GM12878 (cell line): ENCODE data around the gene NPPB. TPM values are rescaled to one million over a fixed set of nuclear protein-coding genes. Genes with fewer than 3 reads are reported as not detected.
A peak's percentile ranks its signal among the peaks of the same experiment; 100 is the strongest.

Experiments used
- ATAC-seq: fragments of 200-7000 bp; cut with Tn5 transposase; 3 replicates; pipeline ENCODE4 v1.9.1; 2020; ENCODE audit warnings: mild to moderate bottlenecking, moderate library complexity
- BruUV-seq: library from RNA; stranded (reverse); fragments of 400-500 nt; replicated peaks from 2 replicates; lab custom pipeline; 2021; lab: Mats Ljungman, UMichigan
- CTCF ChIA-PET: fragments of 300-600 bp; sonication (Branson Sonifier 250); formaldehyde crosslinking; extraction: SDS; loops from one replicate; lab custom pipeline; 2021; ENCODE audit warnings: inconsistent platforms; lab: Yijun Ruan, JAX
- POLR2A ChIA-PET: fragments of 350-600 bp; formaldehyde crosslinking; extraction: SDS; loops from one replicate; lab custom pipeline; 2021; ENCODE audit warnings: inconsistent platforms; lab: Charles Lee
- RAD21 ChIA-PET: fragments of 300-600 bp; sonication (Branson Sonifier 250); formaldehyde crosslinking; loops from one replicate; lab custom pipeline; 2023; ENCODE audit warnings: antibody characterized with exemption; ENCODE audit not compliant: unreplicated experiment; lab: Charles Lee
- SMC1A ChIA-PET: fragments of 300-600 bp; sonication (Branson Sonifier 250); formaldehyde crosslinking; loops from one replicate; lab custom pipeline; 2023; ENCODE audit not compliant: unreplicated experiment, uncharacterized antibody; lab: Charles Lee
- DNase-seq: peaks from one replicate; pipeline ENCODE4 v3.0.0-alpha.2; 2011; ENCODE audit warnings: low read depth, low spot score
- FAIRE-seq: peaks from 3 replicates; lab custom pipeline; 2011; peaks lifted over from hg19 to GRCh38; lab: Jason Lieb, UNC
- H2AFZ ChIP-seq: 2 replicates; pipeline ENCODE4 v1.6.0; 2011; ENCODE audit warnings: low read depth, low read length, control low read depth; ENCODE audit not compliant: control insufficient read depth
- H3K27ac ChIP-seq: 2 replicates; pipeline ENCODE4 v1.5.1; 2011; ENCODE audit warnings: control low read depth; ENCODE audit not compliant: control insufficient read depth, insufficient read depth
- H3K27me3 ChIP-seq, 2 experiments: replicated peaks in 1 of 2; 2 replicates each; pipeline versions ENCODE4 v1.6.0 to v1.6.1; 2011; ENCODE audit warnings: low read length in 1 of 2; ENCODE audit not compliant: control insufficient read depth in 2 of 2, insufficient read depth in 2 of 2
- H3K36me3 ChIP-seq, 2 experiments: 2 replicates each; pipeline ENCODE4 v1.5.1; 2011; ENCODE audit warnings: low read length in 1 of 2; ENCODE audit not compliant: control insufficient read depth in 2 of 2, insufficient read depth in 2 of 2
- H3K4me1 ChIP-seq: 2 replicates; pipeline ENCODE4 v1.6.1; 2011; ENCODE audit warnings: mild to moderate bottlenecking, low read length, moderate library complexity, mixed read lengths; ENCODE audit not compliant: control insufficient read depth, insufficient read depth
- H3K4me2 ChIP-seq: 2 replicates; pipeline ENCODE4 v1.6.0; 2011; ENCODE audit warnings: control low read depth; ENCODE audit not compliant: control insufficient read depth, insufficient read depth
- H3K4me3 ChIP-seq: fragments of 200-600 bp; sonication (generic); 2 replicates; pipeline ENCODE4 v1.5.1; 2016
- H3K79me2 ChIP-seq: 2 replicates; pipeline ENCODE4 v1.6.0; 2011; ENCODE audit warnings: low read length; ENCODE audit not compliant: control insufficient read depth, insufficient read depth
- H3K9ac ChIP-seq: 2 replicates; pipeline ENCODE4 v1.8.0; 2011; ENCODE audit warnings: low read length, control low read depth, mixed read lengths; ENCODE audit not compliant: control insufficient read depth, insufficient read depth
- H3K9me3 ChIP-seq: replicated peaks from 3 replicates; pipeline ENCODE4 v1.5.1; 2011; ENCODE audit warnings: mild to moderate bottlenecking, low read length; ENCODE audit not compliant: control insufficient read depth, insufficient read depth
- H4K20me1 ChIP-seq: 2 replicates; pipeline ENCODE4 v1.6.0; 2011; ENCODE audit not compliant: control insufficient read depth, insufficient read depth
- BMI1 ChIP-seq: fragments of 450-650 bp; IDR thresholded peaks from 2 replicates; pipeline ENCODE4 v1.6.1; 2016; ENCODE audit warnings: mild to moderate bottlenecking, moderate library complexity, borderline replicate concordance
- CBX5 ChIP-seq: sonication (generic); IDR thresholded peaks from 2 replicates; pipeline ENCODE4 v1.6.1; 2016; ENCODE audit warnings: low read depth, moderate library complexity, mild to moderate bottlenecking, inconsistent platforms
- HDGF ChIP-seq: fragments of 450-650 bp; IDR thresholded peaks from 2 replicates; pipeline ENCODE4 v1.6.1; 2016; ENCODE audit warnings: antibody characterized with exemption
- POLR2A ChIP-seq: IDR thresholded peaks from 2 replicates; pipeline ENCODE4 v1.6.1; 2011; ENCODE audit warnings: low read depth, mild to moderate bottlenecking, low read length
- RAD21 ChIP-seq: IDR thresholded peaks from 2 replicates; pipeline ENCODE4 v1.6.1; 2011; ENCODE audit warnings: mild to moderate bottlenecking, low read depth, low read length, moderate library complexity; ENCODE audit not compliant: insufficient read depth
- RFX5 ChIP-seq: IDR thresholded peaks from 2 replicates; pipeline ENCODE4 v1.6.1; 2011; ENCODE audit warnings: low read depth, low read length, improper control_type of control experiment
- SMARCA5 ChIP-seq: fragments of 450-650 bp; IDR thresholded peaks from 2 replicates; pipeline ENCODE4 v1.6.1; 2017; ENCODE audit warnings: mild to moderate bottlenecking
- SMC3 ChIP-seq: IDR thresholded peaks from 2 replicates; pipeline ENCODE4 v1.6.1; 2011; ENCODE audit warnings: low read length, improper control_type of control experiment, borderline replicate concordance
- WGBS: methylation state at CpG from one replicate; pipeline ENCODE4 v1.1.6; 2016; ENCODE audit warnings: low lambda C conversion rate; ENCODE audit not compliant: insufficient replicate concordance, insufficient coverage; ENCODE audit errors: missing lambda C conversion rate; 5-methylcytosine and 5-hydroxymethylcytosine counted together
- in situ Hi-C: fragments of 300-500 bp; cut with MboI; formaldehyde crosslinking; loops from 9 replicates; pipeline ENCODE4 v1.14.3; 2018; ENCODE audit warnings: mixed read lengths
- intact Hi-C: fragments of 100-400 bp; cut with micrococcal nuclease; formaldehyde crosslinking; loops from one replicate; pipeline ENCODE4 v1.14.2; 2022; ENCODE audit not compliant: unreplicated experiment
- polyA plus RNA-seq, 11 experiments: library from polyadenylated mRNA; depleted of rRNA in 4 of 11; unstranded in 6 of 11; stranded (reverse) in 5 of 11; fragments of >200 nt; fragmentation: Nextera tagmentation in 4 of 11; fragmentation: Illumina TruSeq in 1 of 11; extraction: Ambion mirVana in 4 of 11; extraction: Trizol in 1 of 11; gene quantifications; 1 replicate in 1 of 11; 2 replicates in 10 of 11; pipeline versions ENCODE4 v1.2.1 to v1.2.3, GENCODE V29; 2011 to 2016; ENCODE audit warnings: inconsistent platforms in 2 of 11, missing spikeins in 2 of 11, low read depth in 1 of 11
- total RNA-seq, 4 experiments: library from RNA; depleted of rRNA in 3 of 4; stranded (reverse); fragments of >200 nt in 3 of 4; fragmentation: Illumina TruSeq in 1 of 4; extraction: Trizol in 1 of 4; gene quantifications; 2 replicates each; pipeline versions ENCODE4 v1.2.1 to v1.2.3, GENCODE V29; 2013 to 2021
- TF ChIP-seq, protein P1 (sequence below): fragments of 150-350 bp; IDR thresholded peaks from 2 replicates; pipeline ENCODE4 v1.6.1; 2016; ENCODE audit warnings: low read depth, low read length
- TF ChIP-seq, protein P2 (sequence below): IDR thresholded peaks from 2 replicates; pipeline ENCODE4 v1.6.1; 2012; ENCODE audit warnings: low read length, inconsistent platforms
- TF ChIP-seq, protein P3 (sequence below): fragments of 450-650 bp; IDR thresholded peaks from 2 replicates; pipeline ENCODE4 v1.6.1; 2017; ENCODE audit warnings: mild to moderate bottlenecking

NPPB gene
- total and polyA plus RNA-seq, 10 of the 15 experiments (the other 5 are each of a cell fraction or from before 2014, with no cell fraction given) = not detected

- no peak overlapping the region for H3K4me2 ChIP-seq
- peaks cover 34 to 41% of the 10 kb centered on the region in 2 experiments for H3K36me3 ChIP-seq
- ChIA-PET CTCF (interaction anchor here (0.6 to 4.5 kb wide), 20 partner anchors 8 to 276 kb away, joined by 3 to 24 read pairs (median 4); partner anchors contain the start of genes CLCN6, MIIP and NPPA), RAD21 (interaction anchor here (0.6 to 2.2 kb wide), 10 partner anchors 9 to 193 kb away, joined by 3 to 10 read pairs (median 4); partner anchors contain the start of genes MFN2 and MIIP), POLR2A (no interaction called here), SMC1A (interaction anchor here (0.7 to 1.5 kb wide), 7 partner anchors 14 to 241 kb away, joined by 3 to 4 read pairs (median 3); no protein-coding TSS in a partner anchor)
- 71% methylated on average over 40 of the region's 40 CpGs for WGBS
- DNase-seq (peak; percentile 2), ATAC-seq (peak; percentile 97), FAIRE-seq (peak; percentile 80)
- H3K27ac ChIP-seq = no peak overlapping the region
- no peak overlapping the region for H3K9ac ChIP-seq
- H3K9me3 ChIP-seq = no peaks in the 10 kb centered on the region
- no peaks in the 10 kb centered on the region for H3K79me2 ChIP-seq
- H3K4me1 ChIP-seq = peaks cover 17% of the 10 kb centered on the region
- peaks cover 3% of the 10 kb centered on the region; the same call in 1 of the 2 replicates for H4K20me1 ChIP-seq
- H2AFZ ChIP-seq = no peak overlapping the region
- intact Hi-C loops = loop anchor here (1.0 to 2.0 kb wide), 3 partner anchors 56 to 128 kb away; no protein-coding TSS in a partner anchor
- H3K4me3 ChIP-seq = no peak overlapping the region
- H3K27me3 ChIP-seq = no peaks in the 10 kb centered on the region
- no TSS peak for BruUV-seq
- in situ Hi-C loops = no loop called here
- TF ChIP-seq, protein P1, sequence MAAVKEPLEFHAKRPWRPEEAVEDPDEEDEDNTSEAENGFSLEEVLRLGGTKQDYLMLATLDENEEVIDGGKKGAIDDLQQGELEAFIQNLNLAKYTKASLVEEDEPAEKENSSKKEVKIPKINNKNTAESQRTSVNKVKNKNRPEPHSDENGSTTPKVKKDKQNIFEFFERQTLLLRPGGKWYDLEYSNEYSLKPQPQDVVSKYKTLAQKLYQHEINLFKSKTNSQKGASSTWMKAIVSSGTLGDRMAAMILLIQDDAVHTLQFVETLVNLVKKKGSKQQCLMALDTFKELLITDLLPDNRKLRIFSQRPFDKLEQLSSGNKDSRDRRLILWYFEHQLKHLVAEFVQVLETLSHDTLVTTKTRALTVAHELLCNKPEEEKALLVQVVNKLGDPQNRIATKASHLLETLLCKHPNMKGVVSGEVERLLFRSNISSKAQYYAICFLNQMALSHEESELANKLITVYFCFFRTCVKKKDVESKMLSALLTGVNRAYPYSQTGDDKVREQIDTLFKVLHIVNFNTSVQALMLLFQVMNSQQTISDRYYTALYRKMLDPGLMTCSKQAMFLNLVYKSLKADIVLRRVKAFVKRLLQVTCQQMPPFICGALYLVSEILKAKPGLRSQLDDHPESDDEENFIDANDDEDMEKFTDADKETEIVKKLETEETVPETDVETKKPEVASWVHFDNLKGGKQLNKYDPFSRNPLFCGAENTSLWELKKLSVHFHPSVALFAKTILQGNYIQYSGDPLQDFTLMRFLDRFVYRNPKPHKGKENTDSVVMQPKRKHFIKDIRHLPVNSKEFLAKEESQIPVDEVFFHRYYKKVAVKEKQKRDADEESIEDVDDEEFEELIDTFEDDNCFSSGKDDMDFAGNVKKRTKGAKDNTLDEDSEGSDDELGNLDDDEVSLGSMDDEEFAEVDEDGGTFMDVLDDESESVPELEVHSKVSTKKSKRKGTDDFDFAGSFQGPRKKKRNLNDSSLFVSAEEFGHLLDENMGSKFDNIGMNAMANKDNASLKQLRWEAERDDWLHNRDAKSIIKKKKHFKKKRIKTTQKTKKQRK = no peak
- TF ChIP-seq RAD21 (peak; percentile 94), SMARCA5 (no peak), HDGF (0 out of 2 replicates have a peak, but pooled peaks have one; percentile 66), CBX5 (no peak), BMI1 (no peak), SMC3 (peak; percentile 87), POLR2A (peak; percentile 22; the same call in 1 of the 2 replicates), RFX5 (no peak)
- TF ChIP-seq, protein P2, sequence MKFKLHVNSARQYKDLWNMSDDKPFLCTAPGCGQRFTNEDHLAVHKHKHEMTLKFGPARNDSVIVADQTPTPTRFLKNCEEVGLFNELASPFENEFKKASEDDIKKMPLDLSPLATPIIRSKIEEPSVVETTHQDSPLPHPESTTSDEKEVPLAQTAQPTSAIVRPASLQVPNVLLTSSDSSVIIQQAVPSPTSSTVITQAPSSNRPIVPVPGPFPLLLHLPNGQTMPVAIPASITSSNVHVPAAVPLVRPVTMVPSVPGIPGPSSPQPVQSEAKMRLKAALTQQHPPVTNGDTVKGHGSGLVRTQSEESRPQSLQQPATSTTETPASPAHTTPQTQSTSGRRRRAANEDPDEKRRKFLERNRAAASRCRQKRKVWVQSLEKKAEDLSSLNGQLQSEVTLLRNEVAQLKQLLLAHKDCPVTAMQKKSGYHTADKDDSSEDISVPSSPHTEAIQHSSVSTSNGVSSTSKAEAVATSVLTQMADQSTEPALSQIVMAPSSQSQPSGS = no peak
- TF ChIP-seq, protein P3, sequence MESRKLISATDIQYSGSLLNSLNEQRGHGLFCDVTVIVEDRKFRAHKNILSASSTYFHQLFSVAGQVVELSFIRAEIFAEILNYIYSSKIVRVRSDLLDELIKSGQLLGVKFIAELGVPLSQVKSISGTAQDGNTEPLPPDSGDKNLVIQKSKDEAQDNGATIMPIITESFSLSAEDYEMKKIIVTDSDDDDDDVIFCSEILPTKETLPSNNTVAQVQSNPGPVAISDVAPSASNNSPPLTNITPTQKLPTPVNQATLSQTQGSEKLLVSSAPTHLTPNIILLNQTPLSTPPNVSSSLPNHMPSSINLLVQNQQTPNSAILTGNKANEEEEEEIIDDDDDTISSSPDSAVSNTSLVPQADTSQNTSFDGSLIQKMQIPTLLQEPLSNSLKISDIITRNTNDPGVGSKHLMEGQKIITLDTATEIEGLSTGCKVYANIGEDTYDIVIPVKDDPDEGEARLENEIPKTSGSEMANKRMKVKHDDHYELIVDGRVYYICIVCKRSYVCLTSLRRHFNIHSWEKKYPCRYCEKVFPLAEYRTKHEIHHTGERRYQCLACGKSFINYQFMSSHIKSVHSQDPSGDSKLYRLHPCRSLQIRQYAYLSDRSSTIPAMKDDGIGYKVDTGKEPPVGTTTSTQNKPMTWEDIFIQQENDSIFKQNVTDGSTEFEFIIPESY = no peak
These were observed 20.1 kb downstream of the NPPB start for GRCh38 chr1:11838349-11839272.
